HG03354 (cell line): ENCODE data around the gene FAM20A.
"Not testable (repeated sequence)": the region's sequence is repeated elsewhere in the genome, so short reads cannot be mapped to it uniquely, and the experiment has no call there.

Experiments used
- ATAC-seq: cut with Tn5 transposase; IDR thresholded peaks from one replicate; pipeline ENCODE4 v1.9.1; 2021; ENCODE audit warnings: mild to moderate bottlenecking; ENCODE audit not compliant: unreplicated experiment, poor library complexity, severe bottlenecking

FAM20A gene

DNA sequence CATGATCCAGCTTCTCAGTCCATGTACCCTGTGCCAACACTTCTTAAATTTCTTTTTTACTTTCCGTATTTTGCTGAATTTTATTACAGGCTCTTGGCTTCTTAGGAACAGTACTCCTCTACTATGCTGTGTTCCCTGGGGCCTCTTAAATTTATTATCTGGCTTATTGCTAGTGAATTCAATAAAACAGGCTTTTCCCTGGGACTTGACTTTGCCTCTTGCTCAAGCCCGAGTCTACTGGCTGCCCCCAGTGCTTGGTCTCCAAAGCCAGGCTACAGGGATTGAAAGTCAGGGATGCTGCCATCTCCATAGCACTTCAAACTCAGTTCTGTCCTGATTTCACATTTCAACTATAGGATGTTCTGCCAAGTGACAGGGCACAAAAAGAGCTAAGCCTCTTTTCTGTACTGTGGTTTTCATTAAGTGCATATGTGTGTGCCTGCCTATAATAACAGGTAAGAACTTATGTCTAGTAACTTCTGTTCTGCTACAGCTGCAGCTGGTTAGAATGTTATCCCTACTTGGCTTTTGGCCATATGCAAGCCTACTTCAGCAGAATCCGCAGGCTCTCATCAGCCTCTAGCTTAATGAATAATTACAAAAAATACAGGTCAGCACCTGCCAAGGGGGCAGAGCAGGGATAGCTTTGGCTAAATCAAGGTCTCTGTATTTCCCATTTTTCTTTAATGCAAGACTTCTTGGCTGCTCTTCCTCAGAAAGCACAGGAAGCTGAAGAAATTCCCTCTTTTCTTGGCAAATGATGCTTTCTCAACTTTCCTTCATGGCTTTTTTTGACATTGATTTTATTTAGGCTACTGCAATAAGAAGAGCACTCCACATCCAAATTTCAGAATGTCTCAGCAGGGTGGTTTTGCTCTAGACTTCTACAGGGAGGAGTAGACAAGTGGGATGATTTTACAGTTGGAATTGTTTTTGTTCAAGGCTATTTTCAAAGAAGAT, 8.2 kb downstream of the FAM20A start:
- no peak for ATAC-seq

GRCh38 chr17:68592009-68592408, 9.2 kb downstream of the FAM20A start:
- ATAC-seq = no peak

- ATAC-seq = no peak
Observed at GRCh38 chr17:68591583-68591982, 9.6 kb downstream of the FAM20A start.

GRCh38 chr17:68589086-68589485, 12.1 kb downstream of the FAM20A start:
- no peak for ATAC-seq

- ATAC-seq = no peak
Observed at GRCh38 chr17:68588362-68588761, 12.8 kb downstream of the FAM20A start.

- no peak for ATAC-seq
Observed at GRCh38 chr17:68587847-68588246, 13.3 kb downstream of the FAM20A start.

- no peak for ATAC-seq
Observed at GRCh38 chr17:68587026-68587425, 14.1 kb downstream of the FAM20A start.

GRCh38 chr17:68585643-68586042, 15.5 kb downstream of the FAM20A start:
- no peak for ATAC-seq

DNA sequence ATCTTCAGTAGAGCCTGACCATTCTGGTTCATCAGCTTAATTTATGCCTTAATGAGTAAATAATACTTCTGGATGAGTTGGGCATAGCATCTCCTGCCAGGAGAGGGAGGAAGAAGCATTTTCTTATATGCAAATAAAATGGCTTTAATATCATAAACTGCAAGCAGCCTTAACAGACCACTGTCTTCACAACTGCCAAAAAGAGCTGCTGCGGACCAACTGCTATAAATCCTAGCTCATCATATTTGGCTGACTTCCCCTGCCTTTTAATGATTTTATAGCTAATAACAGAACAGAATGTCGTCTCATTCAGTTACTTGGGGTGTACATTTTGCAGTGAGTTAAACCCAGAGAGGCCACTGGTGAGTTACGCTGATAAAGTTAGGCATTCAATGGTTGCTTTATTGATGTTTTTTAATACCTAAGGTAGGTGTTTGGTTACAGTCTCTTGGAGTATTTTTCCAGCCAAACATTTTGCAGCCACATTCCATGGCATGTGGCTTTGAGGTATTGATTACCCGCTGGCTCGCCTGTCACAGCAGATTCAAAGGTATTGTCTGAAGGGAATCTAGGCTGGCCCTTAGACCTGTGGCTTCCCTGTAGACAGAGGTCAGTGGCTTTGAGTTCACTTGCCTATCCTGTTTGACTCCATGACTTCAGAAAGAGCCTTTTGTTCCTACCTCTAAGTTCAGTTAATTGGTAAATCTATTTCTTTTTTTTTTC, 16.4 kb downstream of the FAM20A start:
- ATAC-seq = no peak

- ATAC-seq = not testable (repeated sequence)
Observed at GRCh38 chr17:68582867-68583266, 18.3 kb downstream of the FAM20A start.

DNA sequence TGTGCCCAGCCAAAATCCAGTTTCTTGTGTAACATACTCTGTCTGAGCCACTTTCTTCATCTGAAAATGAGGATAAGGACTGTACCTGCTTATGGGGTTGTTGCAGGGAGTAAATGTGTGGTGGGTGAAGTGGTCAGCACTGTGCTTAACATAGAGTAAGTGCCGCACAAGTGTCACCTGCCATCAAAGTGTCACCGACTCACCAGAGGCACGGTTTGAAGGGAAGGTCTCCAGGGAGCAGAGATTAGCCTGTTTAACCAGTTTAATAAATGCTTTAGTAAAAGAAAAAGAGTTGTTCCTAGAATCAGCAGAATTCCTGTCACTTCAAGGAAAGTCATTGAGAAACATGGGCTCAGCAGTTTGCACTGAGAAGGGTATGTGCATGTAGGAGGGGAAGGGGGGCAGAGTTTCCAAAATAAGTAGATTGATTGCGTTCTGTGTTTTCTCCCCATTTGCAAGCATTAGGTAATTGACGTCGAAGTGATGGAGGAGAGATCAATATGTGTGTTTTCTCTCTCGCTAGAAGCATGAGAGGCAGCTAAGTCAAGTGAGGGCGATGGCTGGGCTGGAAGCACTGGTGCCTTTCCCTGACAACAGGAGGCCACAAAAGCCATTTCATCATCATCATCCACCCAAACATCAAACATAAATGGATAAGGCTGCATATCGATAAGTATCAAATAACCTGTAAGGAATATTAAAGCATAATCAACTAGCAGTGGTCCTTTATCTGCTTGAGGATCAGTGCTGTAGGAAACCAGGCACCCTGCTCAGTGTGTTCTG, 19.1 kb downstream of the FAM20A start:
- no peak for ATAC-seq

- no peak for ATAC-seq
Observed at GRCh38 chr17:68580236-68580770, 20.9 kb downstream of the FAM20A start.

- ATAC-seq = no peak
Observed at GRCh38 chr17:68579194-68579927, 21.8 kb downstream of the FAM20A start.

GRCh38 chr17:68578236-68578635, 22.9 kb downstream of the FAM20A start:
- no peak for ATAC-seq

GRCh38 chr17:68577497-68577821, 23.7 kb downstream of the FAM20A start:
- no peak for ATAC-seq

DNA sequence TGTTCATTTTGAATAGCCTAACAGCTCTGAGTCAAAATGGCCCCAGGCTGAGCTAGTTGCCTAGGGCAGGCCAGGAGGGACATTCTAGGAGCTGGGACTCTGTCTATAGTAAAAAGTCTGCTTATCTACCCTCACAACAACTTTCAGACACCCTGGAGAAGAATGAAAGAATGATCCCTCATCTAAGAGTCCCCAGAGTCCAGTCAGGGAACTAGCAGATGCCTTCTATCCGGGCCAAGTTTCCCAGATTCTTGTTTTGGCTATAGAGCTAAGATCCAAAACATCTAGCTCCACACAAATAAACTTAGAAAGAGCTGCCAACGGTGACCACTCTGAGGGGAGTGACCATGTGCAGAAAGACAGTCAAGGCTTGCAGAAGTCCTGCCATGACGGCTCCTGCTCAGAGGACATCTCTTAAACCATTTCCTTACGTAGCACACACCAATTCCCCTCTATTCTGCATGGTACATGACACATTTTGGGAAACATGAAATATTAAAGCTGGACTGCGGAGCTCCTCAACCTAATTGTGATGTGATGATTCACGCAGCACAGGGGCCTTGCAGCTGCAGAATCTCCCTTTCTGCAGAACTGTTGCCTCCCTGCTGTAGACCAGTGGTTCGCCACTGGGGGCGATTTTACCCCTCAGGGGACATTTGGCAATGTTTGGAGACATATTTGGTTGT, 24.2 kb downstream of the FAM20A start:
- no peak for ATAC-seq

GRCh38 chr17:68576137-68576536, 25.0 kb downstream of the FAM20A start:
- ATAC-seq = no peak

DNA sequence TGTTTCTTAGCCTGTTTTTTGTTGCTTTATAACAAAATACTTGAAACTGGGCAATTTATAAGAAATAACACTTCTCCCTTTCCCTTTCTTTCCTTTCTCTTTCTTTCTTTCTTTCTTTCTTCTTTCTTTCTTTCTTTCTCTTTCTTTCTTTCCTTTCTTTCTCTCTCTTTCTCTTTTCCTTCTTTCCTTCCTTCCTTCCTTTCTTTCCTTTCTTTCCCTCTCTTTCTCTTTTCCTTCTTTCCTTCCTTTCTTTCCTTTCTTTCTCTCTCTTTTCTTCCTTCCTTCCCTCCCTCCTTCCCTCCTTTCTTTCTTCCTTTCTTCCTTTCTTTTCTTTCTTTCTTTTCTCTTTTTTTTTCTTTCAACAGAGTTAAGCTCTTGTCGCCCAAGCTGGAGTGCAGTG, 27.8 kb downstream of the FAM20A start:
- no peak for ATAC-seq
